GM18867 (cell line): ENCODE results near the gene PLEKHM1.
"Not testable (repeated sequence)": the region's sequence is repeated elsewhere in the genome, so short reads cannot be mapped to it uniquely, and the experiment has no call there.

Source experiments
- ATAC-seq: cut with Tn5 transposase; IDR thresholded peaks from one replicate; pipeline ENCODE4 v1.9.1; 2021; ENCODE audit warnings: mild to moderate bottlenecking, moderate library complexity; ENCODE audit not compliant: unreplicated experiment

PLEKHM1 gene

GRCh38 chr17:45444301-45444700 is 46.2 kb downstream of the PLEKHM1 start:
- not testable (repeated sequence) for ATAC-seq

GRCh38 chr17:45443371-45444260 is 46.9 kb downstream of the PLEKHM1 start:
- not testable (repeated sequence) for ATAC-seq

GRCh38 chr17:45441526-45442310 is 48.8 kb downstream of the PLEKHM1 start:
- ATAC-seq: no peak

- ATAC-seq: peak; percentile 49
Measured at GRCh38 chr17:45440839-45441515, 49.5 kb downstream of the PLEKHM1 start.

GRCh38 chr17:45440161-45440778 is 50.3 kb downstream of the PLEKHM1 start:
- ATAC-seq: no peak

GRCh38 chr17:45438931-45439610 is 51.5 kb downstream of the PLEKHM1 start:
- ATAC-seq: no peak

GRCh38 chr17:45437465-45438283 is 52.8 kb downstream of the PLEKHM1 start:
- no peak for ATAC-seq

- ATAC-seq: no peak
Measured at GRCh38 chr17:45436625-45437464, 53.7 kb downstream of the PLEKHM1 start.

GRCh38 chr17:45436161-45436560 is 54.4 kb downstream of the PLEKHM1 start:
- ATAC-seq: no peak

- no peak for ATAC-seq
Measured at GRCh38 chr17:45435481-45435880, 55.0 kb downstream of the PLEKHM1 start.

GRCh38 chr17:45433159-45433535 is 57.4 kb downstream of the PLEKHM1 start:
- no peak for ATAC-seq

- no peak for ATAC-seq
Measured at GRCh38 chr17:45432405-45433158, 57.9 kb downstream of the PLEKHM1 start, which contains the start of gene ARHGAP27. TSS of gene ARHGAP27 (minus strand) at chr17:45432870. CDS start at chr17:45430279, 2,591 bp downstream.

GRCh38 chr17:45431531-45432404 is 58.8 kb downstream of the PLEKHM1 start:
- peak; percentile 52 for ATAC-seq

GRCh38 chr17:45430738-45431530 is 59.6 kb downstream of the PLEKHM1 start:
- peak; percentile 34 for ATAC-seq

GRCh38 chr17:45430006-45430737 is 60.3 kb downstream of the PLEKHM1 start:
- ATAC-seq: no peak
